Measurements from ENCODE around the gene APMAP. TPM values are rescaled to one million over a fixed set of nuclear protein-coding genes. Genes with fewer than 3 reads are reported as not detected.

The APMAP gene
- total RNA-seq, 2 donors from 2014 or later = 32.7 to 45.6 TPM

GRCh38 chr20:24960302-24960801 lies 32.2 kb downstream of the APMAP start:
- no peak for DNase-seq (ENCODE audit: low spot score)
- intact Hi-C loops (cut with DNase I) = no loop called here

GRCh38 chr20:24959591-24960301 lies 32.8 kb downstream of the APMAP start:
- DNase-seq (ENCODE audit: low spot score) = no peak
- intact Hi-C loops (cut with DNase I) = no loop called here

DNA sequence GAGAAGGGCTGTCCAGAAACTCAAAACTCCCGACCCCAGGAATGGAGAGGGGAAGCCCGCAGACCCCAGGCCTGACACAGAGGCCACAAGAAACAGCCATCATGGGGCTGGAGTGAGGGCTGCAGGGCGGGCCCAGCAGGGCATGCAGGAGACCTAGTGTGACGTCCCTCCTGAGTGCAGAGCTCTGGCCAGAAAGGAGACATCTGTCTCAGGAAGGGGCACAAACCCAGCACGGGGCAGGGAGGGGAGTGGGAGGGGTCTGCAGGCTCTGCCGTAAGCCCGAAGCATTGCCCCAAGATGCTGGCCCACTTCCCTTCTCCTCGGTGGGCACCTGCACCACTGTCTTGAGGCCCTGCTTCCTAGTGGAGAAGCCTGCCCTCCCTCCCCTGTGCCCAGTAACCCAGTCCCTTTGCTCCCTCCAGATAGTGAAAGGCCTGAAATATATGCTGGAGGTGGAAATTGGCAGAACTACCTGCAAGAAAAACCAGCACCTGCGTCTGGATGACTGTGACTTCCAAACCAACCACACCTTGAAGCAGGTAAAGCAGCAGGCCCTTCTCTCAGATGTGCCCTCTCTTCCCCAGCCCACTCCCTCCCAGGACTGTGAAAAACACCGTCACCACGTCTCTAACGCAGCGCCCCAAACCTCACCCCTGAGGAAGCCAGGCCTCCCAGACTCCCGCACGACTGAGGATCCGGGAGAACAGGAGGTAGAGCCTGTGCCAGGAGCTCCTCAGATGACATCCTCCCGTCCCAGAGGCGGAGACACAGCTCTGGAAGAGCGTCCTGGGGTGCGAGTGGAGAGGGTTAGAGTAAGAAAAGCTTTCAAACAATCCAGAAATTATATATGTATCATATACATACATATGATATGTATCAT lies 33.8 kb downstream of the APMAP start:
- no peak for DNase-seq (ENCODE audit: low spot score)

DNA sequence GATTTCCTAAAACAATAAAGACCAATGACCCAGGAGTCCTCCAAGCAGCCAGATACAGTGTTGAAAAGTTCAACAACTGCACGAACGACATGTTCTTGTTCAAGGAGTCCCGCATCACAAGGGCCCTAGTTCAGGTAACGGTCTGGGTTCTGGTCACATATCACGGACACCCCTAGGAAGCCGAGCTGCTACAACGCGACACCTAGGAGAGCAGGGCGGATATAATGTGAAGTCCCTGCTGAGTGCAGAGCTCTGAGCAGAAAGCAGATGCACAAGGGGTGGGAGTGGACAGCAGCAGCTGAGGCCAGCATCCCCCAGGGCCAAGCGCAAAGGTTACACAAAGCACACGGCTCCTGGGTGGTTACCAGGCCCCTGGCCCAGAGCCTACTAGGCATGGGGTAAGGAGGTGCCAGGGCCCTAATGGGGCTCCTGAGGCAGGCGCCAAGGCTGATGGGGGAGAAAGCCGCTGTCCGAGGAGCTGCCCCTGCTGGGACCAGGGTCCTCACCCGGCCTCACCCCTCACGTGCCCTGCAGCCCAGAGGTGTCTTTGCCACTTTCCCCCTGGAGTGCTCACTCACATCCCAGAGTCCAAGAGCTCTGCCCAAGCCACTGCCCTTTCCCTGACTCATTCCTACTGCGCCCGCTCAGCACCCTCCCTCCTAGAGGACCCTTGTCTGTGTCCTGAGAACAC lies 35.1 kb downstream of the APMAP start:
- DNase-seq (ENCODE audit: low spot score) = no peak

More for the DNA sequence above, 33.8 kb downstream of the APMAP start:
- intact Hi-C loops (cut with DNase I) = no loop called here

GRCh38 chr20:24956001-24956841 lies 36.3 kb downstream of the APMAP start:
- no peak for DNase-seq (ENCODE audit: low spot score)

More for the DNA sequence above, 35.1 kb downstream of the APMAP start:
- intact Hi-C loops (cut with DNase I) = no loop called here

GRCh38 chr20:24955045-24955444 lies 37.5 kb downstream of the APMAP start:
- DNase-seq (ENCODE audit: low spot score) = no peak
- intact Hi-C loops (cut with DNase I) = no loop called here

More at GRCh38 chr20:24956001-24956841, 36.3 kb downstream of the APMAP start:
- intact Hi-C loops (cut with DNase I) = no loop called here

DNA sequence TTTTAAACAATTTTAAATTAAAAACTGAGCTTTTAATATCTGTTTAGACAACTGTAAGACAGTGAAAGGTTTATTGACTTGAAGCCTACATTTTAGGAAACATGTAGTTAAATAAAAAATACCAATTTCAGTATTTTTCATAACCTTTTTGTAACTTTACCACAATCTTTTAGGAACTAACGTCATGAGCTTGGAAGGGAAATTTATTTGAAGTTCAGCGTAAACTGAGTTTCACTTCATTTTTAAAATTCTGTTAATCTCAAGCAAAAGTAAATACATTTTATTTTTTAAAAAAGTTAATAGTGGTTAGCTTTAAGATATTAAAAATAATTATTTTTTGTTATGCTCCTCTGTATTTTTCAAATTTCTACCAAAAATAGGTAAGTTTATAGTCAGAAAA lies 38.0 kb downstream of the APMAP start:
- no peak for DNase-seq (ENCODE audit: low spot score)
- intact Hi-C loops (cut with DNase I) = no loop called here

- intact Hi-C loops (cut with DNase I) = no loop called here
- no peak for DNase-seq (ENCODE audit: low spot score)
These were observed 38.4 kb downstream of the APMAP start for GRCh38 chr20:24954151-24954550.

DNA sequence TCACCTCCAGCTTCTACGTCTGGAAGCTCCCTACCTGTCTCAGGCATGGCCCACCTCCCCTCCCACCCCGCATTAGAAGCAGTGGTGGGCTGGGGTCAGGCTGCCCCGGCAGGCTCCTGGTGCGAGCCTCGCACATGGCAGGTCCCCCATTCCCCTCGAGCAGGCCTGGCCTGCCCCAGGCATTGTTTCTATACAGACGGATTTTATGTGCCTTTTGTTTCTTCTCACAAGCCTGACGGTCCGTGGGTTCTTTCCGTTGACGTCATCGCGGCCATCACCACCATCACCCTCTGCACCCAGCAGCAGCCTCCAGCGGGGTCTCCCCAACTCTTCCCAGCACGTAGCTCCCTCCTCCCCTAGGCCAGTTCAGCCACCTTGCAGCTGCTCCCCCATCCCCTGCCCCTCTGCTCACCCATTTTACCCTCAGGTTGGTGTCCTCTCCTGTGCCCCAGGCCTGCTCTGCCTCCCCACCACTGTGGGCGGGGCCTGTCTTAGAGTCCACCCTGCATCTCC lies 38.9 kb downstream of the APMAP start:
- no peak for DNase-seq (ENCODE audit: low spot score)
- intact Hi-C loops (cut with DNase I) = no loop called here

GRCh38 chr20:24953209-24953575 lies 39.4 kb downstream of the APMAP start:
- intact Hi-C loops (cut with DNase I) = no loop called here
- DNase-seq (ENCODE audit: low spot score) = no peak

DNA sequence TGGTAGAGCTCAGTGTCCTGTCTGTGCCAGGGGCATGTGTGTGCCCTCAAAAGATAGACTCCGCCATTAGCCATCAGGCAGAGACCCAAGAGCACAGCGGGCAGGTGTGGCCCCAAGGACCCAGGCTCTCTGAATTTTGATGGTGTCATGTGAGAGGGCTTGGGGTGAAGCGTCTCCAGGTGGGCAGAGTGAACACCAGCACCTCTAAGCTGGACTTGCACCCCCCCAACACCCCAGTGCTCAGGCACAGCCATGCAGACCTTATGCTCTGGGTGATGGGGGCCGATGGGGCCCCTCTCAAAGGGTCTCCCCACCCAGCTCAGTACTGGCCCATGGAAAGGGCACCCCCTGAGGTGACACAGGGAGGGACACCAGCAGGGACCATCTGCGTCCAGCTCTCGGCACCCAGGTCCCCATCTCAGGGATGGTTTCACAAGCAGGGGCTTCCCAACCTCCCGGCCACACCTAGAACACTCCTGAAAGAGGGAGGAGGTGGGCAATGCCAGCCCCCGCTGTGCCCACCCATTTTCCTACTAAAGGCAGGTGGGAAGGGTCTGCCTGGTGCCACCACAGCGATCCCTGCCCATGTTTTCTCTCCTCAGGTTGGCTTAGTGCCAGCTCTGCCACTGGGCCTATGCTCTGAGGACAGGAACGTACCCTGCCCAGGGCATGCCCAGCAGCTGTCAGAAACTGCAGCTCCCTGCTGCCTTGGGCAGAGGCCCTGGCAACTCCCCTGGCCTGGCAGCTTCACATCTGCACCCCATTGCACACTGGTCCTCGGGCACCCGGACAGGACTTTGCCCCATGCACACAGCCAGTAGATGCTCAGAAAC lies 40.0 kb downstream of the APMAP start:
- DNase-seq (ENCODE audit: low spot score) = no peak
- intact Hi-C loops (cut with DNase I) = no loop called here

- intact Hi-C loops (cut with DNase I) = no loop called here
- peak; percentile 53 for DNase-seq (ENCODE audit: low spot score)
These were observed 40.9 kb downstream of the APMAP start for GRCh38 chr20:24951536-24952083.

DNA sequence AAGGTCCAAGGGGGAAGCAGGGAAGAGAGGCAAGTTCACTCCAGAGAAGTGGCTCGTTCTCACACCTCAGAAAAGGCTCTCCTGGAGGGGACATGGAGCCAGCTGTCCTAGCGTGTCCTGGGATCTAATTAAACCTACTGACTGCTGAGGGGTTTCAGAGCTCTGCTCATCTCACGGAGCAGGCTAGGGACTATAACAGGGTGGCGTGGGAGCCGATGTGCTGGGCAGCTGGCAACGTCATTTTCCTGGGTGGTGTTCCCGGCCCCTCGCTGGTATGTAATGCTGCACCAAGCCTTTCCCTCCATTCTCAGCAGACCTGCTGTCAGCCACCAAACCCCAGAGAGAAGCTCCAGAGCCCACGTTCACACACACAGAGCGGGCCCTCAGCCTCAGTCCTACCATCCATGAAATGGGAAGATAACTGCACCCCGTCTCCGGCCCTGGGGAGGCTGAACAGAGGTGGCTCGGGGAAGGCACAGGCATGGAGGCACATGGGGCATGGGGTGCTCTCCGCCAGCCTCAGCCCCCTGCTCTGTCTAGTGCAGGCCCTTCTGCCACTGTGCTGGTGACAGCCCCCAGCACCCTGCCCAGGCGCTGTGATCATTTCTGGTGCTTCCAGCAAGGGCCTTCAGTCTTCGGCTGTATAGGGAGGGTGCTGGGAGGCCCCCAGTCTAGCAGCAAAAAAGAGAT lies 41.6 kb downstream of the APMAP start:
- intact Hi-C loops (cut with DNase I) = no loop called here
- no peak for DNase-seq (ENCODE audit: low spot score)

DNA sequence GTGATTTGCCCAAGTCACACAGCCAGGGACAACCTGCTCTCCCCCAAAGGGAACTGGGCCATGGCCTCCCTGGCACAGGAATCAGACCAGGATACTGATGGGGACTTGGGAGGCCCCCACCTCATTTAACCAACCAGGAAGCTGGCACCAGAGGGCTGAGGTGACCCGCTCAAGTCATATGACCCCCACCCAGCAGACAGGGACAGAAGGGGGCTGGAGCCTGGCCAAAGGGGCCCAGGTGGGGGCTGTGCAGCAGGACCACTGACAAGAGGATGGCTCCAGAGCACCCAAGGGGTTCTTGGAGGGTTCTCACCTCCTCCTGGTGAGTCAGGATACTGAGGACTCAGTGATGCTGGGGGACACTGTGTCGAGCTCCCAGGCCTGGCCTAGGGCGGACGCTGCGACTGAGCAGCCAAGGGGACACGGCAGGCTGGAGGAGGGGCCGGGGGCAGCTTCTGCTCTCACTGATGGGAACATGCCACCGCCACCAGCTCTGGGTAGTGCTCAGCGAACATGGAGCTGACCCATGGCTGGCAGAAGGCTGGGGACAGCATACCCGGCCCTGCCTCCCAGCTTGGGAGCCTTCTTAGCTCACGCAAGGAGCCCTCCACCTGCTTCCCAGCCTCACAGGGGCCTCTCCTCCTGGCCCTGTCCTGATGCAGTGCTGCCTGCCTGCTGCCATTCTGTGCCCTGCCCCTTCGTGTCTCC lies 42.3 kb downstream of the APMAP start:
- intact Hi-C loops (cut with DNase I) = no loop called here
- no peak for DNase-seq (ENCODE audit: low spot score)

GRCh38 chr20:24949756-24950127 lies 42.8 kb downstream of the APMAP start:
- intact Hi-C loops (cut with DNase I) = no loop called here
- no peak for DNase-seq (ENCODE audit: low spot score)

DNA sequence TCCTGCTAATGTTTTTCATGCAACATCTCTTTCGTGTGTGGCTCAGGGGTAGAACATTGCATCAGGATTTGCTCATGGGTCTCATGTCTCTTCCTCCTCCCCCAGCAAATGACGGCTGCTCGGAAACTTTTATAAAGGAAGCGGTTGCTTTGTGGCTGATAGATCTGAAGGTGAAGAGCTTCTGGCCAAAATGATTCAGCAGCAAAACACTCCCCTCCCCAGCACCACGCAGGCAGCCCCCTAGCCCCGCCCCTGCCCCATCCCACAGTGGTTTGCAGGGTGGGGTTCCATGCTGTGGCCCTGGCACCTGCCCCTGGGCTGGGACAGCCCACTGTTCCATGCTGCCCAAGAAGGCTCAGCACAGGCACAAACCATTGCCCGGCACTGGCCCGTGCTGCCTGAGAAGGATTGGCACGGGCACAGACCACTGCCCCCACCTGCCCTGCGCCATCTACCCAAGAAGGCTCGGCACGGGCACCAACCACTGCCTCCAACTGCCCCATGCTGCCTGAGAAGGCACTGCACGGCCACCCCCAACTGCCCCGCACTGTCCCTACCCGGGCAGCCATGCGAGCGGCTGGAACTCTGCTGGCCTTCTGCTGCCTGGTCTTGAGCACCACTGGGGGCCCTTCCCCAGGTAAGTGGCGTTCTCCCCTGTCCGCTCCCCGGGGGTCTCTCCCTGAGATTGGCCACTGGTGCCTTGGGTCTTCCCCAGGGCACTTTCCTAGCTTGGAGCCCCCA lies 43.4 kb downstream of the APMAP start, which contains the start of gene CST7:
Gene CST7, plus strand, starts transcription at position 331 of the 741 bp plus-strand sequence. Its CDS starts 237 bp downstream, at position 568.
- intact Hi-C loops (cut with DNase I) = no loop called here
- peak; percentile 24 for DNase-seq (ENCODE audit: low spot score)
